GM18499 (cell line): ENCODE data around the gene ZNF764.
"Not testable (repeated sequence)": the region's sequence is repeated elsewhere in the genome, so short reads cannot be mapped to it uniquely, and the experiment has no call there.

ENCODE experiments used
- ATAC-seq: cut with Tn5 transposase; IDR thresholded peaks from one replicate; pipeline ENCODE4 v1.9.1; 2021; ENCODE audit warnings: moderate number of reproducible peaks; ENCODE audit not compliant: insufficient read depth, unreplicated experiment

ZNF764 gene

DNA sequence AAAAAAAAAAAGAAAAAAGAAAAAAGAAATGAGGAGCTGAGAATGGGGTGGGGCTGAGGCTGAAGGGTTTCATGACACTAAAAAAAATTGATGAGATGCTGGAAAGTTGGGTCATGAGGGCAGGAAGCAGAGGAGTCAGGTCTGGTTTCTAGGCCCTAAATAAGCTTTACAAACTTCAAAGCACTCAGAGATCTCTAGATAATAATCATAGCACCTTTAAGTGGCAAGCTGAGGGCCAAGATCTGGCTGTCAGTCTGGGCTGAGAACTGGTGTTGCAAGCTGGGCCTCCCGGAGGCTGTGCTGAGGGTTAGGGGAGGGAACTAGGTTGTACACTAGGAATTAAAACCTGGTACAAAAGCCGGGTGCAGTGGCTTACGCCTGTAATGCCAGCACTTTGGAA lies 6.4 kb downstream of the ZNF764 start:
- no peak for ATAC-seq

DNA sequence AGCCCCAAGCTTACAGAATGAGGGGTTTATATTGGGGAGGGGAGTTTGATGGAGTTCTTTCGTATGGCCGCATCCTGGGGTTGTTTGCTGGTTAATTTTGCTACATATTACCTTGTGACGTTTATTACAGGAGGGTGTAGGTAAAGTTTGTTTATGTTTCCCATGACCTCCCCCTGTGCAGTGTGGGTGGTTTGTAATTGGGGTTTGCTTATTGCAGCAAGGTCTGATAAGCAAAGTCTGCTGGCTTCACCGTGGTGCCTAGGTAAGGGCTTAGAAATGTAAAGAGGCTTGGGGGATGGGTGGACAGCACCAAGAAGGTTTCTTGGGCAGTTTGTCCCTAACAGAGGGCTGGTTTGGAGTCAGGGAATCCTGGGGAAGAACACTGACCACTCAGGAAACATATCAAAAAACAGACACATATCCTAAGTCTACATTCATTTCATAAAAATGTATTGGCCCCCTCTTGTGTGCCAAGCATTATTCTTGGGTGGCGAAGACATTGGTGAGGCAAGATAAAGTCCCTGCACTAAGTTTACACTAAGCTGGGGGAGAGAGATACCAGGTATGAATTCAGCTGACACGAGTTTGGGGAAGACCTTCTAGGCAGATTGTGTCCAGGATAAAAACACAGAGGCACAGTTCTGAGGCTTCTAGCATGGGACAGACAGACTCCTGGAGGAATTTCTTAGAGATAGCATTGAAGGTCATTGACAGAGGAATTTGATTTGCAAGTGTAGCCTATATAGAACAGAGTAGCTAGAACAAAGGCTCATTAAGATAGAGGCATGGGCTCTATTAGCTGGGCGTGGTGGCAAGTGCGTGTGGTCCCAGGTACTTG lies 9.5 kb downstream of the ZNF764 start:
- no peak for ATAC-seq

DNA sequence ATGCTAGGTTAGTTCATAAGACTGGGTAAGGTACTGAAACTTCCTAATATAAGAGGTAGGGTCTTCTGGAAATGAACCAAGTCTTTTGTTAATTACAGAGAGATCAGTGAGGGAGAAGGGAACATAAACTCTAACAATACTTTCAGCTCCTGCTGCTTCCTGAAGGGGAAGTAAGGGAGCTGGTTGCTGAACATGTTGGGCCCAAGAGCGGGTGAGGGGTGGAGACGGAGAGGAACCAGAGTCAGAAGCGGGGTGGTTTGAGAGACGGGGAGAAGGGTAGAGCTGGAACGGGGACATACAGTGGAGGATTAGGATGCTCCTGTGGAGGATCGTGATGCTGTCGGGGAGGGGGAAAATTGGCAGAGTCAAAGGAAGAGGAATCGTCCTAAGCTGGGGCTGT lies 12.1 kb downstream of the ZNF764 start:
- no peak for ATAC-seq

DNA sequence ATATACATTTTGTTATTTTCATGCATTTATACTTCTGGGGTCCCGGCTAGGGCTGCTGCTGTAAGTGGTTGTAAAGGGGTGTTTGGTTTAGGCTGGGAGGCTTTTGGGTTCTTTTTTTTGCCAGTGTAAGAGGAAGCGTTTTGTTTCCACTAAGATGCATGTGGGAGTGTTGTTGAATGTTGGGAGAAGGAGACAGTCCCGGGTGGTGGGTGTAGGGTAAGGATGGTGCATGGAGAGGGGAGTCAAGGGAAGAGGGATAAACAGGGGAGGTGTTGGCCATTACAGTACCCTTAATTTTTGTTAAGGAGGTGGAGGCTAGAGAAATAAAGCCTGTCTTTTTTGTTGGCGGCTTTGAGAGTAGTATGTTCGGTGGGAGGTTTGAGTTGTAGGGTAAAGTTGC lies 15.1 kb downstream of the ZNF764 start:
- no peak for ATAC-seq

DNA sequence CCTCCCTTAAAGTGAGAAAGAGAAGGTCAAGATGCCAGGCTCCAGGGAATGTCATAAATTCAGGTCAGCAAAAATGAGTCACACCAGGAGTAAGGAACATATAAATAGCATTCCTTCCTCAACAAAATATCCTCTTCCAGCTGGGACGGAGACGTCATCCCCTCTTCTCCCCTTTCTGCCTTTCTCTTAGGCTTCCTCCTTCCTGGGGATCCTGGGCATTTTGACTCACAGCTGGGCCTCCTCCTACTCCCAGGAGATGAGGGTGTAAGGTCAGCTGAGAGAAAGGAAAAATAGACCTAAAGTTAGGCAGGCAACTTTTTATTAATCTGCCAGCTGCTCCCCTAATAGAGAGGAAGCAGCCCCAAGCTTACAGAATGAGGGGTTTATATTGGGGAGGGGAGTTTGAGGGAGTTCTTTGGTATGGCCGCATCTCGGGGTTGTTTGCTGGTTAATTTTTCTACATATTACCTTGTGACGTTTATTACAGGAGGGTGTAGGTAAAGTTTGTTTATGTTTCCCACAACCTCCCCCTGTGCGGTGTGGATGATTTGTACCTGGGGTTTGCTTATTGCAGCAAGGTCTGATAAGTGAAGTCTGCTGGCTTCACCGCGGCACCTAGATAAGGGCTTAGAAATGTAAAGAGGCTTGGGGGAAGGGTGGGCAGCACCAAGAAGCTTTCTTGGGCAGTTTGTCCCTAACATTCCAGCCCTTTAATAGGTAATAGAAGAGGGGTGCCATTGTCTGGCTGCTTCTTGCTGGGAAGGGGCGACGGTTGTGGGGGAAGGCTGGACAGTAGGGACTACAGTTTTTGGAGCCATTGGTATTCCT lies 16.5 kb downstream of the ZNF764 start:
- no peak for ATAC-seq

DNA sequence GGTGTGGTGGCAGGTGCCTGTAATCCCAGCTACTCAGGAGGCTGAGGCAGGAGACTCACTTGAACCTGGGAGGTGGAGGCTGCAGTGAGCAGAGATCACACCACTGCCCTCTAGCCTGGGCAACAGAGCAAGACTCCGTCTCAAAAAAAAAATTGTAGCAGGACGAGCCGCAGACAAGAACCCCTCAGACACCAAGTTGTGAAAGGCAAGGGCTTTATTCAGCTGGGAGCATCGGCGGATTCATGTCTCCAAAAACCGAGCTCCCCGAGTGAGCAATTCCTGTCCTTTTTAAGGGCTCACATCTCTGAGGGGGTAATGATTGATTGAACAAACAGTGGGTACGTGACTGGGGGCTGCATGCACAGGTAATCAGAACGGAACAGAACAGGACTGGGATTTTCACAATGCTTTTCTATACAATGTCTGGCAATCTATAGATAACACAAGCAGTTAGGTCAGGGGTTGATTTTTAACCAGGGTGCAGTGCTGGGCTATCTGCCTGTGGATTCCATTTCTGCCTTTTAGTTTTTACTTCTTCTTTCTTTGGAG lies 17.2 kb downstream of the ZNF764 start:
- not testable (repeated sequence) for ATAC-seq

DNA sequence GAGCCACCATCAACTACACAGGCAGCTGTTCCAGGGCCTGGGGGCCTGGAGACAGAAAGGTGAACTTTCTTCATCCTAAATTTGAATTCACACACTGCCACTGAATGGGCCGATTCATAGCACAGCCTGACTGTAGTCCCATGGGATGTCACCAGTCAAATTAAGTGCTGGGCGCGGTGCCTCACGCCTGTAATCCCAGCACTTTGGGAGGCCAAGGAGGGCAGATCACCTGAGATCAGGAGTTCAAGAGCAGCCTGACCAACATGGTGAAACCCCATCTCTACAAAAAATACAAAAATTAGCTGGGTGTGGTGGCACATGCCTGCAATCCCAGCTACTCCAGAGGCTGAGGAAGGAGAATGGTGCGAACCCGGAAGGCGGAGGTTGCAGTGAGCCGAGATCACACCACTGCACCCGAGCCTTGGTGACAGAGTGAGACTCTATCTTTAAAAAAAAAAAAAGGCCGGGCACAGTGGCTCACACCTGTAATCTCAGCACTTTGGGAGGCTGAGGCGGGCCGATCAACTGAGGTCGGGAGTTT lies 18.1 kb downstream of the ZNF764 start:
- ATAC-seq = not testable (repeated sequence)

DNA sequence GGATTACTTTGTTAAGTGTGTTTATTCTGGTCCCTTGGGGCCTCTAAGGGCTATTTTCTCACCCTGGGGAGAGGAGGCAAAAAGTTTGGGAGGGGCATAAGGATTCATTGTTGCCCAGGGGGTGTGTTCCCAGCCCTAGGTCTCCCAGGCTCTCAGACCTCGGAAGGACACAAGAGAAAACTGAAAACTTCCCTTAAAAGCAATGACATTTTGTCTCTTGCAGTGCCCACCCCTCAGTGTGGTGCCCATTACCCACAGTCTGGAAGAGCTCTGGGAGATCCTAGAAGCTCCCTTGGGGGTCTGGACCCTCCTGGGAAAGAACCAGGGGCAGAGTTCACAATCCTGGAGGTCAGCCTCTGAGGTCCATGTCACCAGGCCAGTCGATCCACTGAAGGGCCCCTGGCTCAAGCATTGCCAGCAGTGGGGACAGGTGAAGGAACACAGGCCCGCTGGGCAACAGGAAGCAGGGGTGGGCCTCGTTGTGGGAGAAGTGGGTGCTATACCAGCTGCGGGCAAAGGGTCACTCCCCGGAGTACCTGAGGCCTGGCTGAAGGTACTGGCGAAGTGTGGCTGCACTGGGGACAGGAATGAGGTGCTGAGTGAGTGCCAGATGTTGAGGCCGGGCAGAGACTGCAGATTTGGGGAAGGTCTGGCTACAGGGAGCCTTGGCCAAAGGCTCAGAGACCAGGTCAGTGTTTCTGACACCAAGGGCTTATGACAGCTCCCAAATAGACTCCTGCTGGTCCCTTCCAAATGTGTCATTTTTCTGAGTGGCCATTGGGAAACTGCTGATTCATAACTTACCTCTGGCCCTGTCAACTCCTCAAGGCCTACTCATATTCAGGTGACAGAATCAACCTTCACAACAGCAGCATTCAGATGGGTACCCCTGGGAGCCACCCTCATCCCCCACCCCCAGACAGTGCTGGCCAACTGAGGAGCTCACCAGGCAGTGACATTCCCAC lies 18.9 kb downstream of the ZNF764 start:
- no peak for ATAC-seq

DNA sequence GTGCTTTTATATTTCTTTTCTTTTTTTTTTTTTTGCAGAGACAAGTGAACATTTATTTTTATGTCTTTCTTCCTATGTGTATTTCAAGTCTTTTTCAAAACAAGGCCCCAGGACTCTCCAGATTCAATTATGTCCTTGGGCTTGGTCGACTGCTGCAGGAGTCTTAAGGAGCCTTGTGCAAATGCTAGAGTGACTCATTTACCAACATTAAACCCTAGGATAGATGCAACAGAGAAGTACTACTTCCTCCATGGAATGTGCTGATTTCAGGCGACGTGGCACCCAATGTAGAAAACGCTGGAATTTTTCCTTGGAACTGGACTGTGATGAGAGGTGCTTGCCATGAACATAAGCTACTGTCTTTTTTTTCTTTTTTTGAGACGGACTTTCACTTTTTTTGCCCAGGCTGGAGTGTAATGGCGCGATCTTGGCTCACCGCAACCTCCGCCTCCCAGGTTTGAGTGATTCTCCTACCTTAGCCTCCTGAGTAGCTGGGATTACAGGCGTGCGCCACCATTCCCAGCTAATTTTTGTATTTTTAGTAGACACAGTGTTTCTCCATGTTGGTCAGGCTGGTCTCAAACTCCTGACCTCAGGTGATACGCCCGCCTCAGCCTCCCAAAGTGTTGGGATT lies 21.7 kb downstream of the ZNF764 start:
- ATAC-seq = not testable (repeated sequence)

DNA sequence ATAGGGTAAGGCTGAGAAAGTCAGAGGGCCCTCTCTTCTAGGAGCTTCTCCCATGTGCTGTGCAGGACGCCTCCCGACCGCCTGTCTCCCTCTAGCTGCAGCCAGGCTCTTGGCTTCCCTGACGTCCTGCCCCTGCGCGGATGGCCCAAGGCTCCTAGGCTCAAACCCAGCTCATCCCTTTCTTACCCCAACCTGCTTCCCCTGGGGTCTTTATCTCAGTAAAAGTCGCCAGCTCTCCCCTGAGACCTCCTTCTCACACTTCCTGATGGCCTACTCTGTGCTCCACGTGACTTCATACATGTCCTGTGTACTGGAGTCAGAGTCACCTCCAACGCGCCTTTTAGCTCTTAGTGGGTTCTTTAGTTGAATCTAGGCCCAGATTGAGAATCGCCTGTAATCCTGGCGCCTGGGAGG lies 22.4 kb downstream of the ZNF764 start:
- no peak for ATAC-seq

DNA sequence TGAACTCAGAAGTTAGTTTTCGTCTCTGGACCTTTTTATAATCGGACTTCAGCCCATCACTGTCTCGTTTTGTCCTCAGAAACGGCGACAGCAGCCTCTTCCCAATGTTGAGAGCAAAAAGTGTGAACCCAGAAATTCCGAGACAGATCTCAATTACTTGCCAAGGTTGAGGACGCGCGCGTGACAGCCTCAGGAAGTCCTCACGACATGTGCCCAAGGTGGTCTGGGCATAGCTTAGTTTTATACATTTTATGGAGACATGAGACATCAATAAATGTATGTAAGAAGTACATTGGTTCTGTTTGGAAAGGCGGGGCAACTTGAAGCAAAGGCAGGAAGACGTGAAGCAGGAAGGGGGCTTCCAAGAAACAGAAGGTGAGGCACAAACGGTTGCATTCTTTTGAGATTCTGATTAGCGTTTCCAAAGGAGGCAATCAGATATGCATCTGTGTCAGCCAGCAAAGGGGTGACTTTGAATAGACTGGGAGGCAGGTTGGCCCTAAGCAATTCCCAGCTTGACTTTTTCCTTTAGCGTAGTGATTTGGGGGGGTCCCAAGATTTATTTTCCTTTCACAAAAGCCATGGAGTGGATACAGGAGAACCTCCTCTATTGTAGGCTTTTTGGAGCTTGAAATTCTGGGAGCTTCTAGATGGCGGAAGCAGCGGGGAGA lies 22.9 kb downstream of the ZNF764 start:
- no peak for ATAC-seq

DNA sequence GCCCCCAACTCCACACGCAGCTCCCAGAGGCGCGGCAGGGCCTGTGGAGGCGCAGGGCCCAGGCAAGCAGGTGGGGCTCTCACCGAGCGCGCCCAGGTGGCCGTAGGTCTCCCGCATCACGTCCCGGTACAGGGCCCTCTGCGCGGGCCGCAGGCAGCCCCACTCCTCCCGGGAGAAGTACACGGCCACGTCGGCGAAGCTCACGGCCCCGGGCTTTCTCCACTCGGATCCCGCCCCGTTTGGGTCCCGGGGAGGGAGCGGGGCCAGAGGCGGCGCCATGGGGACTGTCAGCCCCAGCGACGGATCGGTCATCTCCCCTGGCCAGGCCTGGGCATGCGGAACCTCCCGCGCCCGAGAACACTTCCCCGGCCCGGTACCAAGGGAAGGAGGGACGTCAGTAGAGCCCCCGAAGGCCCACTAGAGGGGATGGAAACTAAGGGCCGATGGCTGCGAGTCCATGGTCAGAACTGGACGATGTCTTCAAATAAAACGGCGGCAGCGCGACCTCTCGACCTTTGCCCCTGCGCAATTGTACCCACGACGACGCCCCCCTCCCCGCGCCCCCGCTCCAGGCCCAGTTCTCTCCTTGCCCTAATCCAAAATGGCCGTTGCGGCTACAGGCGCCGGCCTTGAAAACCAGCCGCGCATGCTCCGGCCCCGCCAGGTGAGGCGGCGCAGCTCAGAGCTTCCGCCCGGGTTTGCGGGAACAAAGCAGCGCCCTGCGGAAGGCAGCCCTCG lies 23.6 kb downstream of the ZNF764 start, which contains the start of gene ZNF747:
Gene ZNF747, minus strand, starts transcription at position 491 of the 738 bp plus-strand sequence. Its CDS starts 179 bp downstream, at position 312.
- no peak for ATAC-seq

DNA sequence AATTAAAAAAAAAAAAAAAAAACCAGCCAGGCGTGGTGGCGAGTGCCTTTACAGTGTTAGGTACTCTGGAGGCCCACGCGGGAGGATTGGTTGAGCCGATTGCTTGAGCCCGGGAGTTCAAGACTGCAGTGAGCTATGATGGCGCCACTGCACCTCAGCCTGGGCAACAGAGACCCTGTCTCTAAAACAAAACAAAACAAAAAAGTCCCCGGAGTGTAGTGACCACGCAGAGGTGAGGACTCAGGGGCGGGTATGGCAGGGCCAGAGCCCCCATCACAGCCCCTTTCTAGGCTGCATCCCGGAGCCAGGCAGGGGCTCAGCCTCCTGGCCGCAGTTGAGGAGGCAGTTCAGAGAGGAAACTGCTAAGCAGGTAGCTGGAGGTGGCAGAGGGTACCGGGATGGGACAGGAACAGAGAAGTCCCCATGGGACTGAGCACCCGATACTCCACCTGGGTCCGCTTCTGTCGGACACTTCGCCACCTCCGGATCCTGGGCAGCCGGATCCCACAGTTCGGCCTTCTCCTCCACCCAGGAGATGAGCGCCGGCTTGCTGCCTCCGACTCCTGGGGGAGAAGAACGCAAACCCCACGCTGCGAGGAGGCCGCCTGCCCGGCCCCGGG lies 24.3 kb downstream of the ZNF764 start:
- ATAC-seq = no peak

DNA sequence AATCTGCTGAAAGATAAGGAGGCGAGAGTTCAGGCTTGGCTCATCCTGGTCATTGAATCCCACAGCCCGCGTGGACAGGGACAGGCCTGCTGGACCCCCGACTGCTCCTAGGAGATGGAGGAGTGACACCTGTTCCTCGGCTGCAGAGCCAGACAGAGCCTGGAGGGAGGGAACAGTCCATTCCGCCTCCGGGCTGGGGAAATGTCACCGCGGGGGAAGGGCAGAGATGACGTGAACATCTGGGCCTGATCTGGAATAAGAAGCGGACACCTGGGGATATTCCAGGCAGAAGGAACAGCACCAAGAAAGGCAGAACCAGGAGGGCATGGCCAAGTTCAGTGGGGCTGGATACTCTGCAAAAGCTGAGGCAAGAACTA lies 25.0 kb downstream of the ZNF764 start:
- no peak for ATAC-seq

DNA sequence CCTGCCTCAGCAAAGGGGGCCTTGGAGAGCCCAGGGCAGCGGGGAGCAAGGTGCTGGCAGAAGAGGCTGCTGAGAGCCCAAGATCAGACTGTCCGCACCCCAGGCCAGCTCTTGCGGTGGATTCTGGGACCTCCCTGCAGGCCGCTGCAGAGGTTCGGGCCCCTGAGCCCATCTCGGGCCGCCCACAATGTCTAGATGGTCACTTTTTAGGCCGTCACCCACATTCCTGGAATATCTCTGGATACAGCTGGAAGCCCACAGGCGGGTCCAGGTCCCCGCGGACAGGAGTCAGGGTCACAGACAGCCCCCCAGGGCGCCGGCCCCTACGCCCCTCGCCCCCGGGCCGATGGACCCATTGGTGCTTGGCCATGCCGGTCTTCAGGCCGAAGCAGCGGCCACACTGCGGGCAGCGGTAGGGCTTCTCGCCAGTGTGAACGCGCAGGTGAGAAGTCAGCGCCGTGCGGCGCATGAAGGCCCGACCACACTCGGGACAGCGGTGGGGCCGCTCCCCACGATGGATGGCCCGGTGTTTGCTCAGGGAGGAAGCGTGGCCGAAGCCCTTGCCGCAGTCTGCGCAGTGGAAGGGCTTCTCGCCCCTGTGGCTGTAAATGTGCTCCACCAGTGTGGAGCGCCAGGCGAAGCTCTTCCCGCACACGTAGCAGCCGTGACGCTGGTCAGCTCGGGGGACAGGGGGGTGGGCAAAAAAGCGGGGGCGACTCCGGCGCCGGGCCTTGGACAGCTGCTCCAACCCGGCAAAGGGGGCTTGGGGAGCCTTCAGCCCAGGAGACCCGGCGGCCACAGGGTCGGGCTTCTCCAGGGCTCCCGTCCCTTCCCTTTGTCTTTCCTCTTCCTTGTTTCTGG lies 25.7 kb downstream of the ZNF764 start:
- ATAC-seq = no peak

DNA sequence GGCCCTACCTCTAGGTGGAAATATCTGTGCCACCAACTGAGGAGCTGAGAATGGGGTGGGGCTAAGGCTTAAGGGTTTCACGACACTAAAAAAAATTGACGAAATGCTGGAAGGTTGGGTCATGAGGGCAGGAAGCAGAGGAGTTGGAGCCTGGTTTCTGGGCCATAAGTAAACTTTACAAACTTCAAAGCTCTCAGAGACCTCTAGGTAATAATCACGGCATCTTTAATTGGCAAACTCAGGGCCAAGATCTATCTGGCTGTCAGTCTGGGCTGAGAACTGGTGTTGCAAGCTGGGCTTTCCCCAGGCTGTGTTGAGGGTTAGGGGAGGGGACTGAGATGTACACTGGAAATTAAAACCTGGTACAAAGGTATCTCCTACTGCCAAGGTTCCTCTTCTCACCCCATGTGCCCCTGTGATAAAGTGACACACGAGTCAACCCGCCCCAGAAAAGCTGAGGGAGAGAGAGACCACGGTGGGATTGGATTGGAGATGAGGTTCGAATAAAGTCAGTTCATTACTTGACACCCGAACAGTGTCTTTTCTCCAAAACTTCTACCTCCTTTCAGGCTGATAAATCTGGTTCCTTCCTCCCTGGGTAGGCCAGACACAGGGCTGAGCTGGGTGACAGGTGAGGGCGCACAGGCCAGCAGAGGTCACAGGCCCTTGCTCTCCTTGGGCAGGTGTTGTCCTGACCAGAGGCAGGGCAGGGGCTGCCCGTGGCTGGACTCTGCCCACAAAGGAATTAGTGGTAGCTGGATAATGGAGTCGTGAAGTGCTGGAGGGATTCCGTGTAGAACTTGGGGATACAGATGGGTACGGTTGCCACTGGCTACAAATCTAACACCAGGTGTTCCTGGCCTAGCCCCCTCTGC lies 27.8 kb downstream of the ZNF764 start:
- no peak for ATAC-seq
